HCEC 1CT (cell line): ENCODE data around the gene DENND5B.
"Not testable (repeated sequence)": the region's sequence is repeated elsewhere in the genome, so short reads cannot be mapped to it uniquely, and the experiment has no call there.

ENCODE experiments used
- DNase-seq: peaks from one replicate; pipeline ENCODE4 v3.0.0-alpha.2; 2017

The DENND5B gene

DNA sequence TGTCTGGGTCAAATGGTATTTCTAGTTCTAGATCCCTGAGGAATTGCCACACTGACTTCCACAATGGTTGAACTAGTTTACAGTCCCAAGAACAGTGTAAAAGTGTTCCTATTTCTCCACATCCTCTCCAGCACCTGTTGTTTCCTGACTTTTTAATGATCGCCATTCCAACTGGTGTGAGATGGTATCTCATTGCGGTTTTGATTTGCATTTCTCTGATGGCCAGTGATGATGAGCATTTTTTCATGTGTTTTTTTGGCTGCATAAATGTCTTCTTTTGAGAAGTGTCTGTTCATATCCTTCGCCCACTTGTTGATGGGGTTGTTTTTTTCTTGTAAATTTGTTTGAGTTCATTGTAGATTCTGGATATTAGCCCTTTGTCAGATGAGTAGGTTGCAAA is 40.3 kb downstream of the DENND5B start:
- not testable (repeated sequence) for DNase-seq

DNA sequence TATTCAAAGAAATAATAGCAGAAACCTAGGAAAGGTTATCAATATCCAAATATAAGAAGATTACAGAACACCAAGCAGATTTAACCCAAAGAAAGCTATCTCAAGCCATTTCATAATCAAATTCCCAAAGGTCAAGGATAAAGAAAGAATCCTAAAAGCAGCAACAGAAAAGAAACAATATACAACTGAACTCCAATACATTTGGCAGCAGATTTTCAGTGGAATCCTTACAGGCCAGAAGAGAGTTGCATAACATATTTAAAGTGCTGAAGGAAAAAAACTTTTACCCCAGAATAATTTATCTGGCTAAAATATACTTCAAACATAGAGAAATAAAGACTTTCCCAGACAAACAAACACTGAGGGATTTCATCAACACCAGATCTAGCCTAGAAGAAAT is 54.3 kb downstream of the DENND5B start:
- no peak for DNase-seq

DNA sequence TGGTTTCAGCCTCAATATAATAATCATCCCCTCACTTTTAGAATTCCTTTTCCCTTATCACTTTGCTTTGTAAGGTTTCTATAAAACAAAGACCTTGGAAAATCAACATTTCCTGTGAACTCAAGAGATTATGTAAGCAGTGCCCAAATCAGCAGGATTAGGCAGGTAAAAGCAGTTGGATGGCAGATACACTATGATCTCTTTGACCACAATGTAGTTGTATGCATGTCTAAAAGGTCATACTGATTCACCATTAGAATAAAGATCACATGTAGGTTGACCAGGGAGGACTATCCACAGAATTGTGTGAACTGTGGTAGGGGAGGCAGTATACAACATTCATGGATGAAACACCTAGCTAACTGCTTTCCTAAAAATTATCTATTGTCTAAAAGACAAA is 57.5 kb downstream of the DENND5B start:
- DNase-seq = no peak

DNA sequence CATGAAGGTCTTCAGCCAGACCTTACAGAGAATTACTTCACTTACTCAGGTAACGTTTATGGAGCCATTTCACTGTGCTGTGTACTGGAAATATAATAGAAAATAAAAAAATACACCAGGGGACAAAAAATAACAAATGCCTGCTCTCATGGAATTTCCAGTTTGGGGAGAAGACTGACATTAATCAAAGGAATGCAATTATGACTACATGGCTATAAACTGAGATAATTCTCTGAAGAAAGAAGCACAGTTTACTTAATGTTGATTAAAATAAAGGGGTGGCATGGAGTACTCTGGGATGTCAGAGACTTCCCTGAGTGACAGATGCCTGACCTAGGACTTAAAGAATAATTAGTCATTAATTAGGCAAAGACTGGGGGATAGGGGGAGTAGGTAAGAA is 59.0 kb downstream of the DENND5B start:
- no peak for DNase-seq

DNA sequence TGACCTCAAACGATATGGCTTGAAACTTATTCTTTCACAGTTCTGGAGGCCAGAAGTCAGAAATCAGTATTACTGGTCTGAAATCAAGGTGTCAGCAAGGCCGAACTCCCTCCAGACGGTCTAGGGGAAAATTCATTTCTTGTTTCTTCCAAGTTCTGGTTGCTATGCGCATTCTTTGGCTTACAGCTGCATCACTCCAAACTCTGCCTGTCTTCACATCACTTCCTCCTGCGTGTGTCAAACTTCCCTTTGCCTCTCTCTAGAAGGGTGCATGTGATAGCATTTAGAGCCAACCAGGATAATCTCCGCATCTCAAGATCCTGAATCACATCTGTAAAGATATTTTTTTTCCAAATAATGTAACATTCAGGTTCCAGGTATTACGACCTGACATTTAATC is 62.8 kb downstream of the DENND5B start:
- DNase-seq = no peak

DNA sequence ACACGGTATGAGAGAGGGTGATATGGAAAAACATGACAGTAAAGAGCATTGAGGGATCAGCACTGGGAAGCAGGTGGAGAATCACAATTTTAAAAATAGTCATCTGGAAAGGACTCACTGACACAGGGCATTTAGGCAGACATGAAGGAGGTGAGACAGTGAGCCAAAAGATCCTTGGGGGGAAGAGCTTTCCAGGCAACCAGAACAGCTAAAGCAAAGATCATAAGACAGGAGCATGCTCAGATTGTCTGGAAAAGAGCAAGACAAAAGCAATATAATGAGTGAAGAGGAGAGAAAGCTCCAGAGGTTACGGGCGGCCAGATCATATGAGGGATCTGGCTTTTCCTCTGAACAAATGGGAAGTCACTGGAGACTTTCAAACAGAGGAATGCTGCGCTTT is 63.9 kb downstream of the DENND5B start:
- no peak for DNase-seq

DNA sequence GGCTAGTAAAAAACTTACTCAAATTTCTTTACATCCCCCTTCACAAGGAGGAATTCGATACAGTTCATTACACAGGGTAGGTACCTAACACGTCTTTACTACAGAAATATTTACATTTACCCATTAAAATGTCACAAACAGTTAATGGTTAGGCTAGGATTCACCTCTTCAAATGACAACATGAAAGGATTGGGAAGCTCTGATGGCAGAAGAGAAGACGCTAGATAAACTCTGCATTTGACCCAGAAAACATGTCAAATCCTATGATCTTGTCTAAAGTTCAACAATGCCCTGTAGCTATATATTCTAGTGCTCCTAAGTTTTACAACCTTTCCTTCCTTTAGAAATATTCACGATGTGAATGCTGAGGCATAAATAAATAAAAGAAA is 64.8 kb downstream of the DENND5B start:
- DNase-seq = no peak

DNA sequence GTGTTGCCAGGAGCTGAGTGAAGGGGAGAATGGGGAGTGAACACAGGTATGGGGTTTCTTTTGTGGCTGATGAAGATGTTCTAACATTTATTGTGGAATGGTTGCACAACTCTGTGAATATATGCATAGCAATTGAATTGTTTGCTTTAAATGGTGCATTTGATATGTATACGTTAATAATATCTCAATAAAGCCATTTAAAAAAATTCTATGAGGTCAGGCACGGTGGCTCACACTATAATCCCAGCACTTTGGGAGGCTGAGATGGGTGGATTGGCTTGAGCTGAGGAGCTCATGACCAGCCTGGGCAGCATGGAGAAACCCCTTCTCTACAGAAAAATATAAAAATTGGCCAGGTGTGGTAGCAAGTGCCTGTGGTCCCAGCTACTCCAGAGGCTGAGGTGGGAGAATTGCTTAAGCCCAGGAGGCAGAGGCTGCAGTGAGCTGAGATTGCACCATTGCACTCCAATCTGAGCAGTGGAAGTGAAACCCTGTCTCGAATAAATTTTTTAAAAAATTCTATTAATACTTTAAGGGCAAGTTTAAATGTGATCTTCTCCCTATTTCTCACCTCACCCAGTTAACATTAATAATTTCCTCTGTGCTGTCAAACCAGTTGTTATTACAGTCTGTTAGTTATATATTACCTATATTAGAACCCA is 65.3 kb downstream of the DENND5B start:
- no peak for DNase-seq

DNA sequence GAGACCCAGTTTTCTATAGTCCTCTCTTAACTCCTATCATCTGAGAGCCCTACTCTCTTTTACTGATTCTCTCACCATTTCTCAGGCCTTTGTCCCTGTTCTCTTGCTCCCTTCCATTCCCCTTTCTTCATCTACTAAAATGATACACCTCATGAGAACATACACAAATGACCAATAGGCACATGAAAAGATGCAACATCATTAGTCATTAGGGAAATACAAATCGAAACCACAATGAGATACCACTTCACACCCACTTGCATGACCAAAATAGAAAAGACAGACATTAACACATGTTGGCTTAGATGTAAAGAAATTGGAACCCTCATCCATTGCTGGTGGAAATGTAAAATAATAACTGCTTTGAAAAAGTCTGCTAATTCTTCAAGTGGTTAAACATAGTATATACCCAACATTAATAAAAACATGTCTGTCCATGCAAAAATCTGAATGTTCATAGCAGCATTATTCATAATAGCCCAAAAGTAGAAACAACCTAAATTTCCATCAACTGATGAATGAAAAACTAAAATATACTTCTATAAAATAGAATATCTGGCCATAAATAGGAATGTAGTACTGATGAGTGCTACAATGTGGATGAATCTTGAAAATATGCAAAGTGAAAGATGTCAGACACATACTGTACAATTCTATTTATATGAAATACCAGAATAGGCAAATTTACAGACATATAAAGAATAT is 66.0 kb downstream of the DENND5B start:
- peak; percentile 87 for DNase-seq

DNA sequence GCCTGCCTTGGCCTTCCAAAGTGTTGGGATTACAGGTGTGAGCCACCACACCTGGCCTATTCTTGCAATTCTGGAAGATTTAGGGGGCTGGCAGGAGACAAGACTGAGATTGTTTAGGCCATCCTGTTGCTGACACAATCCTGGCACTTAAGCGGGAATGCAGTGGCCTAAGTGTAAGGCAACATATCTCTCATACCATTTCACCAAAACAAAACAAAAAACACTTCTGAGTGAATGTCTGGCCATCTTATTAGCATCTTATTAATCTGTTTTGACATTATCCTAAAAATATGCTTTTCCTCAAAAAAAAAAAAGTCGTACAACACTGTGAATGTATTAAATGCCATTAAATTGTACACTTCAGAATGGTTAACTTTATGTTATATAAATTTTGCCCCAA is 67.6 kb downstream of the DENND5B start:
- no peak for DNase-seq

DNA sequence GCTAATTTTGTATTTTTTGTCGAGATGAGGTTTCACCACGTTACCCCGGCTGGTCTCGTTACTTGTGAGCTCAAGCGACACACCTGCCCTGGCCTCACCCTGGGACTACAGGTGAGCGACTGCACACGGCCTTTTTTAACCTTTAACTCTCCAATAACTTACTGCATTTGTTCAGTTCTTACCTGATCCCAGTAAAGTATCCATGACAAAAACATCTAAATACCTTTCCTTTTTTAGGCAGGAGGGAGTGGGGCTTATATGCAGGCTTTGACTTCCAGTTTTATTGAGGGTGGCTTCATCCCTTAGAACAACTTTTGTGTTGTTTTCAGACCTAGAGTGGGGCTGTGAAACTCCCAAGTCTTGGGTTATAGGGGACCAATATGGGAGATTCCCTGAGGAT is 68.3 kb downstream of the DENND5B start:
- DNase-seq = no peak

DNA sequence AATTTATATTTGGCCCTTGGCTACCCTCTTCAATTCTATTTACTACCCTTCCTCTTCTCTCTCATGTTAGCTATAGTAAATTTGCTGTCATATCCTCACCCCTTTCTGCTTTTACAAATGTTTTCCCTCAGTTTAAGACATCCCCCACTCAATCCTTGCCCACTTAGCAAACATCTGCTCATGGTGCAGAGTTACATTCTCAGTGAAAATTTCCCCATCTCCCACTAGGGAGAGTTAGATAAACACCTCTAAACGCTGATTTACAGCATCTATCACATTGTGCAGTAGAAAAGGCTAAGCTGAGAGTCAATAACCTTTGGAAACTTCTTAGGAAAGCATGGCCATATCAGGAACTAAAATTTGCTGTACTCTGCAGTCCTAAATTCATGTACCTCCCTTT is 69.0 kb downstream of the DENND5B start:
- no peak for DNase-seq

DNA sequence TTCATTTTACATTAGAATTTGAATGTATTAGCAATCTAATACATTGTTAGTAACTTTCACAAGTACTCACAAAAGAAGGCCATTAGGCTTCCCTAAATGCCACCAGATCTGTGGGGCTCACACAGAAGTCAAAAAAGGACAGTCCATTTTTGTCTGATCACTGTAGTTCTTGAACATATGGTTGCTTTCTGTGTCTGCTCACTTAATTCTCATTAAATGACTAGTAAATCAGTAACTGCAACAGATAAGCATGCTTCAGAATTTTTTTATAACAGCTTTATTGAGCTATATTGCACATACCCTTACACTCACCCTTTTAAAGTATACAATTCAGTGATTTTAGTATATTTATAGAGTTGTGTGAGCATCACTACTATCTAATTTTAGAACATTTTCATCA is 71.4 kb downstream of the DENND5B start:
- DNase-seq = peak; percentile 17

DNA sequence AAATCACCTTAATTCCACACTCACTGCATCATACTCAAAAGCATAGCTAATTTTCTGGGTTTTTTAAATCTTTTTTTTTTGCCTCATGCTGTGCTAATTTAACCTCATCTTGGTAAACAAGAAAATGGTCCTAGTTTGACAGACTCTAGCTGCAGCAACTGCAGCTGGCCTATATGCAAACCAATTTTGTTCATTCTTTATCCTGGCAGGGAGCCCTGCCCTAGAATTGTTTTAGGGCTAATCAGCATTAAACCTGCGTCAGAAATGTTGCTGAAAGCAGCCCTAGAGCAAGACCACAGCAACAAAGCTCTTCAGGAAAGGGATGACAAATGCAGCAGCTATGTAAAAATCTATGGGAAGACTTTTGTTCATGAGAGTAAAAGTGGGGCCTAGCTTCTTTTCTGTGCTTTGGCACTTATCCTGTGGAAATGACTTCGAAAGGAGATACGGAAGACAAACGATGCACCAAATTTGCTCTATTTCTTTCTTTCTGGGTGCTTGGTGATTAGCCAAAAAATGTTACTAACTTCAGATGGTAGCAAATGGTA is 72.2 kb downstream of the DENND5B start:
- DNase-seq = peak; percentile 99

DNA sequence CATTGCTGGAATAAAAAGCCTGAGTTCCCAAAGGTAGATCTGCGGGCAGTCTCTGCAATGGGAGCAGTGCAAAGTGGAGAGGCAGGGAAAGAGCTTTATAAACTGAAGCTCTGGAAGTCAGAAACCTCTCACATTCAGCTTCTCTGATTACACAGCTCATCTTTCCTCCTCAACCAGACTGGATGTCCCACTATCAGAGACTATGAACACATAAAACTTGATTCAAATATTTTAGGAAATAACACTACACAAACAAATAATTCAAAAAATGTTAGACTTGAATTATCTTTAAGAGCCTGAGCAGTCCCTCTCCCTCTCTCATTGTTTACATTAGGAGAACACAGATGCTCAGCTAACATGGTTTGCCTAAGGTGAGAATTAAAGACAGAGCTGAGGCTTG is 72.9 kb downstream of the DENND5B start:
- peak; percentile 34 for DNase-seq

DNA sequence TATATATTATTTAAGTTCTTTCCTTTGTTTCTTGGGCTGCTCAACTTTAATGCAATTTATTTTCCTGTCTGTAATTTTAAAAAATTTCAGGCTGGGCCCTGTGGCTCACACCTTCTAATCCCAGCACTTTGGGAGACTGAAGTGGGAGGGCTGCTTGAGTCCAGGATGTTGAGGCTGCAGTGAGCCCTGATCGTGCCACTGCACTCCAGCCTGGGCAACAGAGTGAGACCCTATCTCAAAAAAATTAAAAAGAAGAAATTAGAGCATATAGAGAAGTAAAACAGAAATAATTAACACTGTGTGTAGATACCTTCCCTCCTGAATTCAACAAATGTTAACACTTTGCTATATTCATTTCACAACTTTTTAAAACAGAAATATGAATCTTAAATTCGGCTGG is 74.2 kb downstream of the DENND5B start:
- DNase-seq = no peak

DNA sequence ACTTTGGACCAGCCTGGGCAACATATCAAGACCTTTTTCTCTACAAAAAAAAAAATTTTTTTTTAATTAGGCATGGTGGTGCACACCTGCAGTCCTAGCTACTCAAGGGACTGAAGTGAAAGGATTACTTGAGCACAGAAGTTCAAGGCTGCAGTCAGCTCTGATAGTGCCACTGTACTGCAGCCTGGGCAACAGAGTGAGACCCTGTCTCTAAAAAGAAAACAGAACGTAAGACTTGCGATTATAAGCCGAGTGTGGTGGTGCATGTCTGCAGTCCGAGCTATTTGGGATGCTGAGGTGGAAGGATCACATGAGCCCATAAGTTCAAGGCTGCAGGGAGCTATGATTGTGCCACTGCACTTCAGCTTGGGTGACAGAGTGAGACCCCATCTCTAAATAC is 76.0 kb downstream of the DENND5B start:
- DNase-seq = no peak

DNA sequence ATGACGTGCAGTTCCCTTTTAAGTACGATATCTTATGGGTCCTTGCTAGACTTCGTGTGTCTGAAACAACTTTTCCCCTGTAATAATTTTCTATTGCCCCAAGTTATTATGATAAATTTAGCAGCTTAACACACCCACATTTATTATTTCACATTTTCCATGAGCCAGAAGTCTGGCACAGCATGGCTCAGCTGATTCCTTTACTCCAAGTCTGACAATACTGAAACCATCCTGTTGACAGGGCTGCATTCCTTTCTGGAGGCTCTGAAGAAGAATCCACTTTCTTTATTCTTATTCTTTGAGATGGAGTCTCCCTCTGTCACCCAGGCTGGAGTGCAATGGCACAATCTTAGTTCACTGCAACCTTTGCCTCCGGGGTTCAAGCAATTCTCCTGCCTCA is 80.9 kb downstream of the DENND5B start:
- no peak for DNase-seq

DNA sequence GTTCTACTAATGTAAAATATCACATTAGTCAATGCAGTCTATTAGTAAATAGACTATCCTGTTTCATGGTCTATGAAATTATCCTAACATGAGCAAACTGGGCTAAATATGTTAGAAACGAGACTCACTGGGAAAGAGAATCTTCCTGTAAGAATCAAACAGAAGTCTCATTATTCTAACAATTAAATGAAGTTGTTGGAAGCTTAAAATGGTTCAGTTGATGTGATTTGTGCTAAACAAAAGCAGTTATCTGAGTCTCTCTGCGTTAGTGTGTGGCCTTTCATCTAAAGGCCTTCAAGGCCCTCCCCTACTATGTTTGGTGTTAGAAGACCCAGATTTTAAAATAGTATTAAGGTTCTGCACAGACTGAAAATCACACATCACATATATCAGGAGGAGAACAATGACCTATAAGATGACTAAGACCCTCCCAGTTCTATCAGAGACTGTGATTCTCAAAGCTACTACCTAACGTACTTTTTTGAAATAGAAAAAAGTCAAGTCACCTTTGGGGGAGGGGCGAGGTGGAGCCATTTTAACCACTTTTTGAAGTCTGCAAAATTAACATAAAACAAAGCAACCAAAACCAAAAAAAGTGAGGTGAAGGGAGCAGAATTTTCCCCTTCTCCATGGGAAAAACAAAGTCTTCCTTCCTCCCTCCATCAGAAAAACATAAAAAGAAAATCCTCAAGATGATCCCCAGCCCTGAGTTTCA is 82.3 kb downstream of the DENND5B start:
- DNase-seq = no peak

DNA sequence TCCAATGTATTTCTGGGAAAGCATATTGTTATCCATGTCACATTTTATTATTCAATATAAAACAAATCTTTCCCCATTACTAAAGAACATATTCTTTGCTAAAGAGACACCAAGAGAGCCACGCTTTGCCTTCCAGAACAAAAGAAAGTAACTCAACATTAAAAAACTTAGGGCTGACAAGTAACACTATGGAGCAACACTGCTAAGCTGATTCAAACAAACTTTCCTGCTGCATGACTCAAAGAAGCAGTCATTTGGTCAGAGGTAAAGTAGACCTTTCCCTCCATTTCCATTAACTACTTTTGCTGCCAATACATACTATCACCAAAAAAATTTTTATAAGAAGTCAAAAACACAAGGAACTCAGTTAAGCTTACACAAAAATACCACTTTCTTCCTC is 83.0 kb downstream of the DENND5B start:
- DNase-seq = peak; percentile 65

DNA sequence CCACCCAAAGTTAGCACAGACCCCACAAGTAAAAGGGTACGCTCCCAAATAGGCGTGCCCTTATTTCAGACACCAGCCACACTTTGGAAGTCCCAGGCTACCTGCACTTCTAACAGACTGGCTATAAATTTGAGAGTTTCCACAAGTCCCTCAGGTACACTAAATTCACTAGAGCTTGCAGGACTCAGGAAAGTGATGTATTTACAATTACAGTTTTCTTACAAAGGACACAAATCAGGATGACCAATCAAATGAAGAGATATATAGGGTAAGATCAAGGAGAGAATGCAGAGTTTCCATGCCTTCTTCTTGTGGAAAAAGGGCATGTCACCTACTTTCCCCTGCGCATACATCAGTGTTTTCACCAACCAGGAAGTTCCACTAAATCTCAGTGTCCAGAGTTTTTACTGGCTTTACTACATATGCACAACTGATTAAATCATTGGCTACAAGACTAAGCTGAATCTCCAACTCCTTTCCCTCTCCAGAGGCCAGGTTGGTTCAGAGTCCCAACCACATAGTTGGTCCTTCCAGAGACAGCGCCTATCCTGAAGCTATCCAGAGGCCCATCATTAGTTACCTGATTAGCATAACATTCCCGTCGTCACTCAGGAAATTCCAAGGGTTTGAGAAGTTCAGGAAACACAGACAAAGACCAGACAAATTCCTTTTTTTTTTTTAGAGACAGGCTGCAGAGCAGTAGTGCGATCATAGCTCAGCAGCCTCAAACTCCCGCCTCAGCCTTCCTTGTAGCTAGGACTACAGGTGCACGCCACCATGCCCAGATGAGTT is 84.2 kb downstream of the DENND5B start:
- peak; percentile 36 for DNase-seq

DNA sequence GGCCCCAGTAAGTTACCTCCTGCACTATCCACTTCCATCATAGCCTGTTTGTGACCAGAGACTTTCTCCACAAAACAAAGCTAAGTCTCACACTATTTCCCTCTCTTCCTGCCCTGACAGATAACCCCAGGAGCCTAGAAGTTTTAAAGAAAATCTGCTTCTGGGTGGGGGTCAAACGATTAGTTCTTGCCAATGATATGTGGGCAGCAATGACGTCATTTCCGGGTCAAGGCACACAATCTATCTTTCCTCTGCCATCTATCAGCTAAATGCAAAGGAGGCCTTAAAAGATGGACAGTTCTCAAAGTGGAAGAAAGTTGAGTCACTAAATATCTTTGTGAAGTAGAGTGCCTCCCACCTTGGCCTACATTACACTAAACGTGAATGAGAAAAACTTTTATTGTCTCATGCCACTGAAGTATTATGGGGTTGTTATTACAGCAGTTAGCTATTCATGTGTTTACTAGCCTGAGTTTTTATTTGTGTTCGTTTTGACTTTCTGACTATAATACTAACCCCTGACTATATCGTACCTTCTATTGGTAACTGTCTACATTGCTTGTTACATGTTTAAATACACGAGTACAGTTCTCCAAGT is 86.2 kb downstream of the DENND5B start:
- DNase-seq = no peak

DNA sequence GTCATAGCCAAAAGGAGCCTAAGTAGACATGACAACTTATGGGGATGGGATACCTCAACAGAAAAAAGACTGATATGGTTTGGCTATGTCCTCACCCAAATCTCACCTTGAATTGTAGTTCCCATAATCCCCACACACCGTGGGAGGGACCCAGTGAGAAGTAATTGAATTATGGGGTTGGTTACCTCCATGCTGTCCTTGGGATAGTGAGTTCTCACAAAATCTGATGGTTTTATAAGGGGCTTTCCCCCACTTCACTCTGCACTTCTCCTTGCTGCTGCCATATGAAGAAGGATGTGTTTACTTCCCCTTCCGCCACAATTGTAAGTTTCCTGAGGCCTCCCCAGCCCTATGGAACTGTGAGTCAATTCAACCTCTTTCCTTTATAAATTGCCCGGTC is 89.9 kb downstream of the DENND5B start:
- not testable (repeated sequence) for DNase-seq
